Stimulated activated CD8-positive, alpha-beta memory T cell treated with anti-CD3 and anti-CD28 coated beads, Interleukin-7, amount 100 ng/mL, for 4 hours (primary cell): ENCODE data around the gene GNB2.

Source experiments
- DNase-seq, 2 donors: peaks; one replicate each; pipeline ENCODE4 v3.0.0-alpha.2; 2020; ENCODE audit warnings: low read depth in 2 of 2

The GNB2 gene

DNA sequence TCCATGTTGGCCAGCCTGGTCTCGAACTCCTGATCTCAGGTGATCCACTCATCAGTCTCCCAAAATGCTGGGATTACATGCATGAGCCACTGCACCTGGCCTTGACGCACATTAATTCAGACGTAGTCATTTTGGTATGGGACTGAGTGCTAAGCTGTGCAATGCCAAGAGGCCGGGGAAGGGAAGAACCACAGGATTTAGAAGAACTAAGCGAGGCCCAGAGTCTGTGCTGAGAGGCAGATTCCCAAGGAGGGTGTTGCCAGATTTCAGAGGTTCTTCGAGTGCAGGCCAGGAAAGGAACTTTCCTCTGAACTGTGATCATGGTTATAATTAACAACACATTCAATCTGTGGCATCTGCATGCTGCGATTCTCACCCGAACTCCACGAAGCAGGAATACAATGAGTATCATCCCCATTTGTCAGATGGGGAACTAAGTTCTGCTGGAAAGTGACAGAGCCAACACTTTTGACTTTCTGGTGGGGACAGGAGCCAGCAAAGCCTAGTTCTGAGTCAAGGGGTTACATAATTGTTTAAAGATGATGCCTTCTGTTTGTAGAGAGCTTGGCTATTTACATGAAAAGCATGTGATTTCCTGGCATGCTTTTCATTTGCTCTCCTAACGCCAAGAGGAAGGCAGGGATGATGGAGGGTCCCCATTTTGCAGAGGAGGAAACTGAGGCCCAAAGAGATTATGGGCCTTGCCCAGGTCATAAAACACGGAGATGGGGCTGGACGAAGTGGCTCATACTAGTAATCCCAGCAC lies 53.6 kb downstream of the GNB2 start:
- no peak for DNase-seq

DNA sequence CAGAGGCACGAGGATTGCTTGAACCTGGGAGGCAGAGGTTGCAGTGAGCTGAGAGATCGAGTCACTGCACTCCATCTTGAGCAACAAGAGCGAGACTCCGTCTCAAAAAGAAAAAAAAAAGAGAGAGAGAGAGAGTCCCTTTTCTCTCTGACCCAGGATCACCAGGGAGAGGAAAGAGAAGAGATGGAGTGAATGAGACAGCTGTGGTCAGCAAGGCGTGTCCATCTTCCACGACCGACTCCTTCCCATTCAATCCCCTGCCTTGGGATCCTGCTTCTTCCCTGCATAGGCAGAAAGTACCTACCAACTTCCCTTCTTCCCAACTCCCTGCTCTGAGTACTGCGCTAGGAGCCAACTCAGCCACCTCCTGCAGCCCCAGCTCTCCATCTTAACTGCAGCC lies 54.7 kb downstream of the GNB2 start:
- DNase-seq, result no peak
